Measurements from ENCODE around the gene CDH23. TPM values are rescaled to one million over a fixed set of nuclear protein-coding genes. Genes with fewer than 3 reads are reported as not detected.
"Not testable (repeated sequence)": the region's sequence is repeated elsewhere in the genome, so short reads cannot be mapped to it uniquely, and the experiment has no call there.

CDH23 gene
- total RNA-seq, 1 experiment from 2014 or later, result 0.06 TPM

DNA sequence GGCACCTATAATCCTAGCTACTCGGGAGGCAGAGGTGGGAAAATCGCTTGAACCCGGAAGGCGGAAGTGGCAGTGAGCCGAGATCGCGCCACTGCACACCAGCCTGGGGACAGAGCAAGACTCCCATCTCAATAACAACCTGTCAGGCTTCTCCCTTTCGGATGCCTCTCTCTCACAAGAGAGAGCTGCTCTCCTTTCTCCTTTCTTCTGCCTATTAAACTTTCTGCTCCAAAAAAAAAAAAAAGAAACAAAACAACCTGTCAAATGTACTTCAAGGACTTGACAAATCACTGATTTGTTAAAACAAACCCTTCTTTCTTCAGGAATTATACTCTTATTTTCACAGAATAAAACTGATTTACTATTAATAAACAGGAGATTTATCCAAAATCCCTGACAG is 450.7 kb downstream of the CDH23 start:
- no peak for DNase-seq (ENCODE audit: low read depth)

DNA sequence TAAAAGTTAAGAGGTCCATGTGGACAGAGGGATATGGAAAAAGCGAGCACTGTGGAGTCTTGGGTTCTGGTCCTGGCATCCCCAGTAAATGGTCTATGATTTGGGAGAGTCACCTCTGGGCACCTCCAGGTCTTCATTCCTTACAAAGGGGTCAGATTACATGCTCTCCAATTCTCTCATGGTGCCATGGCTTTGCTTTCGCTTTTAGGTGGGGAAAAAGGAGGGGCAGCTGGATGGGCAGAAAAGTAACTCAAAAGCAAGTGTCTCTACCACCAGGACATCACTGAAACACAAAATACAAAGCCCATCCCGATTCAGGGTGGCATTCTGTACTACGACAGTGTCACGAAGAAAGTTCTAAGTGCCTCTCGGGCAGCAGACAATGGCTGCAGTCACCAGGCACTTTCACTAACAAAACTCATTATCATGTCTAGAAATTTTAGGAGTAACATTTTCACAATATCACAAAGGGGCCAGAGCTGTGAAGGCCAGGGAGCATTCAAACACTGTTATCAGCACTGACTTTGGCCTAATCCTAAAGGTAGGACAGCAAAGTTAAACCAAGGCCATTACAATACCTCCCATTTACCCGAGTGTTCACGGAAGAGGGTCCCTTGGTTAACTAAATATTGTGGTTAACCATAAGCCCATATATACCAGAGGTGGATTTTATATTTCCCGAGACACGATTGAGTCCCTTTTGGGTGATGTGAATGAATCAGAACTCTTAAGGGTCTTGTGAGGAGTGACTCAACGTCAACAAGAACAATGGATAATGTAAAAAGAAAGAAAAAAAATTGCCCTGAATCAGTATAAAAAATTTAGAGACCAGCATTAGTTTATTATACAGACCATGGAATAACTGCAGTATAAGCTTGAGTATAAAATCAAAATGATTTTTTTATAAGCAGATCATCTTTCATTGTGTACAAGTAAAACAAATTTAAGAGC is 451.9 kb downstream of the CDH23 start:
- DNase-seq (ENCODE audit: low read depth), result no peak

GRCh38 chr10:71849461-71849908 is 452.8 kb downstream of the CDH23 start:
- DNase-seq (ENCODE audit: low read depth), result no peak

DNA sequence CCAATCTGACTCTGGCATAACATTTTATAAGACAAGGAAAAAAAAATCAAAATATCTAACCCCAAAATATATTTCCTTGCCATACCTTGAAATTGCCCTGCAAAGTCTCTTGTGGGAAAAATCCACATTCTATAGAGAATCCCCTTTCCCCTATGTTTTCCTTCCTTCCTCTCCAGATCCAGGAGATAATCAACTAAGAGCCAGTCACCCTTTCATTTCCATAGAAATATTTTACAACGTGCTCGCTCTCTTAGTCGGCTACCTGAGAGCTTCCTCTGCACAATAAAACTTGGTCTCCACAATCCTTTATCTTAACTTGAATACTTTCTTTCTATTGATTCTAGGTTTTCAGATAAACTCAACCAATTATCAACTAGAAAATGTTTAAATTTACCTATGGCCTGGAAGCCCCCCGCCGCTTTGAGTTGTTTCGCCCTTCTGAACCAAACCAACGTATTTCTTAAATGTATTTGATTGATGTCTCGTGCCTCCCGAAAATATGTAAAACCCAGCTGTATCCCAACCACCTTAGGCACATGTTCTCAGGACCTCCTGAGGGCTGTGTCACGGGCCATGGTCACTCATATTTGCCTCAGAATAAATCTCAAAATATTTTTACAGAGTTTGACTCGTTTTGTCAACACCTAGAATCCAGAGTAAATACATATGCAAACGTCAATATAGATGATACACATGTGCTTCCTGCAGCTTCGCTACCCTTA is 453.5 kb downstream of the CDH23 start:
- no peak for DNase-seq (ENCODE audit: low read depth)

- DNase-seq (ENCODE audit: low read depth), result peak; percentile 96
Measured at GRCh38 chr10:71850743-71851464, 454.2 kb downstream of the CDH23 start, which contains the start of gene PSAP. PSAP (minus strand) TSS chr10:71851251; CDS start chr10:71851221, 30 bp downstream.

DNA sequence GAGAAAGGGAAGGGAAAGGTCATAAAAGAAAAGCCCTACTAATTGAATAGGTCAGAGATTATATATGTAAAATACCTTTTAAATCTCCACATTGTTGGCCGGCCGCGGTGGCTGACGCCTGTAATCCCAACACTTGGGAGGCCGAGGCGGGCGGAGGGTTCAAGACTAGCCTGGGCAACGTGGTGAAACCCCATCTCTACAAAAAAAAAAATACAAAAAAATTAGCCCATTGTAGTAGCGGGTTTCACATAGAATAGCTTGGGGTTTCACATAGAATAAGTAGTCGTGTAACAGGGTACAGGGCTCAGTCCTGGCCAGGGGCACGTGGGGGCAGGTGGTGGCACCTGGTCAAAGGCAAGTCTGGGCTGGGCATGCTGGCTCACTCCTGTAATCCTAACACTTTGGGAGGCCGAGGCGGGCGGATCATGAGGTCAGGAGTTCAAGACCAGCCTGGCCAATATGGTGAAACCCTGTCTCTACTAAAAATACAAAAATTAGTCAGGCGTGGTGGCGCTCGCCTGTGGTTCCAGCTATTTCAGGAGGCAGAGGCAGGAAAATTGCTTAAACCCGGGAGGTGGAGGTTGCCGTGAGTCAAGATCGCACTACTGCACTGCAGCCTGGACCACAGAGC is 454.9 kb downstream of the CDH23 start:
- DNase-seq (ENCODE audit: low read depth), result not testable (repeated sequence)

DNA sequence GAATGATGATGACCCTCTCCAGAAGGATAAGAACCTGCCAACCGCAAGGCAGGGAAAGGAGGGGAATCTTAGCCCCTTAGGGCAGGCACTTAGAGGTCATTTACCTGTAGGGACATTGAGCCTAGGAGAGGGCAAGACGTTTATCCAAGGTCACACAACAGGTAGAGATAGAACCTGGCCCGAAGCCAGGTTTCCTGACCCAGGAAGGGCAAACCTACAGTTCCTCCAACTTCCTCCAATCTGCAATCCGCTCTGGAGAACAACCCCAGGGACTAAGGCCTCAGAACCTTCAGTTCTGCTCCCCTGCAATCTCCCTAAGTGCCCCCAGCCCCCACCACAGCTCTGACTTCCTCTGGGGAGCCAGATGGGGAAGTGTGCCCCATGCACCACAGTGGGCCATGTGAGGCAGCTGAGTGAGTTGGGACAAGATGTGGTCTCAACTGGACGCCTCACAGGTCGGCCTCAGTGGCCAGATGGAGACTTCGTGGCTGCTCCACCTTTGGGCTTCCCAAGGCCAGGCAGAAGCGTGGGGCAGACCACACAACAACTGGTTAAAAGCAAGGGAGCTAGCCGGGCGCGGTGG is 455.7 kb downstream of the CDH23 start:
- DNase-seq (ENCODE audit: low read depth), result no peak

- DNase-seq (ENCODE audit: low read depth), result no peak
Measured at GRCh38 chr10:71854031-71854430, 457.3 kb downstream of the CDH23 start.

DNA sequence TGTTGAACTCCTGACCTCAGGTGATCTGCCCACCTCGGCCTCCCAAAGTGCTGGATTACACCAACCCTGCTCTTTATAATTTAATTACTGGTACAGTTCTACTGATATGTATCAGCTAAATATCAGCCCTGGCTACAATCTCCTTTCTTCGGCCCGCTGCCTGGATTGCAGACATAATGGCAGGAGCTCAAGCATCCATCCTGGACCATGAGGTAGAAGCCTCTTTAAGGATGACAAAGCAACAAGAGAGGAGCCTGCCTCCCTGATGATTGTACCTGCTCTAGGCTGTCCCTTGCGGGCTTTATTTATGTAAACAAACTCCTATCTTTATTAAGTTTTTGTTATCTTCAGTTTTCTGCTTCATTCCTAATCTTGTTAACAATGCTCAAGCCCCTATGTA is 459.9 kb downstream of the CDH23 start:
- no peak for DNase-seq (ENCODE audit: low read depth)

DNA sequence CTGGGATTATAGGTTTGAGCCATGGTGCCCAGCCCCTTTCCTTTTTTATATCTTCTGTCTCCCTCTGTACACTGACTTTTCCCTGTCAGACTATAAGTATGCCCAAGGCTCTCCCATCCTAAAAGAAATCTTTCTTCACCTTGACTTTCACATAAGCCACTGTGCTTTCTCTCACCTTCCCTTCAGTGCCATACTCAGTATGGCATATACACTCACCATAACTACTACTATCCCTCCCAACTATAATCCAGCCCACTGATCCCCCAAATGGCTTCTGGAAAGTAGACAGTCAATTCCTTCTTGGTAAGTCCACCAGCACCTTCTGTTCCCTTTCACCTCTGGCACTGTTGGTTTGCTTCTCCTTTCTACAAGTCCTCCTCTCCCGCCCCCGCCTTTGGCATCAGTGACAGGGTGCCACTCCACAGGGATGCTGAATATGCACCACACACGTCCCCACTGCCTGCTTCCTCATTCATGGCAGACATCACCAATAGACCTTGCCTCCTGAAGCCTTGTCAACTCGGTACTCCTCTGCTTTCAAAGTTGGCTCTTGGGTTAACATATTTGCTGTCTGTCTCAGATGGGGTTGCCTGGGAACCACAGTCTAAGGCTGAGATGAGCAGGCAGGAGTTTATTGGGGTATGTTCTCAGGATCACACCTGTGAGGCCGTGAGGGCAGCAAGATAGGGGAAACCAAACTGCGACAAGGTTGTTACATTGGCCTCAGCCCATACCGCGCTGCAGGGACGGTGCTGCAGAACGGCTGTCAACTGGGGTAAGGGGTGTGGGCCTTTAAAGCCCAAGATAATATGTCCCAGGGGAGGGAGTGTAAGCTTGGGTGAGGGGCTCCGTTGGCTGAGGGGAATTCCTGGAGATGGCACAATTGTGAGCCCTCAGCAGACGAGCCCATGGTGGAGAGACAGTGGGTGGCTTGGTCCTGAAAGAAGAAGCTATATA is 461.5 kb downstream of the CDH23 start:
- no peak for DNase-seq (ENCODE audit: low read depth)

GRCh38 chr10:71860243-71861029 is 463.7 kb downstream of the CDH23 start:
- peak; percentile 100 for DNase-seq (ENCODE audit: low read depth)

- no peak for DNase-seq (ENCODE audit: low read depth)
Measured at GRCh38 chr10:71863203-71863602, 466.5 kb downstream of the CDH23 start.

DNA sequence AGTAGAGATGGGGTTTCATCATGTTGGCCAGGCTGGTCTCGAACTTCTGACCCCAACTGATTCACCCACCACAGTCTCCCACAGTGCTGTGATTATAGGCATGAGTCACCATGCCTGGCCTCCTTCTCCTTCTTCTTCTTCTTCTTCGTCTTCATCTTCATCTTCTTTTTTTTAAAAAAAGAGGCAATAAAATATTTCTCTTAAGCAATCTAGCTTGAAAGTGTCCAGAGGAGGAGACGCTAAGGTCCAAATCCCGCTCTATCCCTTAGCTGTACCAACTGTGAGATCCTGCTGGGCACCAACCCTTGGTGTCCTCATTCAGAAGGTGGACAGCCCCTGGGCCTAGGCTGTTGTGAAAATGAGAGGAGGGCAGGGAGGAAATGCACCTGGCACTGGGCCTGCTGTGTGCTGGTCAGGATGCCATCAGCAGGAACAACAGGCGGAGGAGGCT is 468.2 kb downstream of the CDH23 start:
- peak; percentile 78 for DNase-seq (ENCODE audit: low read depth)

Other genes starting within 250 kb of the CDH23 start
- gene UNC5B, start 184.3 kb upstream of the CDH23 start, total RNA-seq (2014; rRNA removed), result 0.13 and 0.34 TPM in 2 replicates
- gene SLC29A3, start 77.7 kb upstream of the CDH23 start, total RNA-seq (2014; rRNA removed), result 1.0 and 1.8 TPM in 2 replicates